K562 (cell line): Measurements from ENCODE around the gene TSHR. TPM values are rescaled to one million over a fixed set of nuclear protein-coding genes. Genes with fewer than 3 reads are reported as not detected.

Experiments used
- ATAC-seq: fragments of 200-7000 bp; cut with Tn5 transposase; 3 replicates; pipeline ENCODE4 v1.9.1; 2020; ENCODE audit warnings: moderate library complexity
- BruUV-seq: library from RNA; stranded (reverse); fragments of 400-500 nt; replicated peaks from 2 replicates; lab custom pipeline; 2021; lab: Mats Ljungman, UMichigan
- CTCF ChIA-PET: fragments of 300-600 bp; formaldehyde crosslinking; extraction: SDS; loops from one replicate; lab custom pipeline; 2021; ENCODE audit warnings: low intra/inter-chr PET ratio; lab: Yijun Ruan, JAX
- POLR2A ChIA-PET: fragments of 300-600, 350-650 bp; sonication (Branson Sonifier 250); formaldehyde crosslinking; extraction: SDS; loops from one replicate; lab custom pipeline; 2021; ENCODE audit warnings: antibody characterized with exemption, inconsistent platforms; lab: Yijun Ruan, JAX
- DNase-seq, 4 experiments: peaks; one replicate each; pipeline versions ENCODE4 v3.0.0 to v3.0.0-alpha.2; 2011 to 2018; ENCODE audit warnings: low spot score in 3 of 4, mixed read lengths in 3 of 4; ENCODE audit errors: extremely low read depth in 1 of 4
- FAIRE-seq: peaks from 2 replicates; lab custom pipeline; 2011; peaks lifted over from hg19 to GRCh38; lab: Jason Lieb, UNC
- H2AFZ ChIP-seq: 2 replicates; pipeline ENCODE4 v1.6.0; 2011; ENCODE audit warnings: low read depth, low read length, control low read depth, inconsistent platforms
- H3K27ac ChIP-seq: fragments of 200-600 bp; 3 replicates; pipeline ENCODE4 v1.8.0; 2011; ENCODE audit warnings: low read depth, mild to moderate bottlenecking, control low read depth, inconsistent platforms, low read length, moderate library complexity, mixed read lengths; ENCODE audit errors: extremely low read depth
- H3K27me3 ChIP-seq, 2 experiments: fragments of 300-600 bp in 1 of 2; 2 replicates in 1 of 2; 3 replicates in 1 of 2; pipeline versions ENCODE4 v1.6.0 to v1.8.0; 2011; ENCODE audit warnings: inconsistent platforms in 2 of 2, low read length in 2 of 2, mild to moderate bottlenecking in 1 of 2, mixed read lengths in 1 of 2, moderate library complexity in 1 of 2; ENCODE audit not compliant: control insufficient read depth in 2 of 2, insufficient read depth in 2 of 2
- H3K36me3 ChIP-seq: fragments of 300-600 bp; 3 replicates; pipeline ENCODE4 v1.8.0; 2011; ENCODE audit warnings: mild to moderate bottlenecking, low read length, inconsistent platforms; ENCODE audit not compliant: control insufficient read depth, insufficient read depth
- H3K4me1 ChIP-seq, 2 experiments: fragments of 200-600 bp in 1 of 2; replicated peaks in 1 of 2; 2 replicates in 1 of 2; 3 replicates in 1 of 2; pipeline versions ENCODE4 v1.5.1 to v1.8.0; 2011; ENCODE audit warnings: inconsistent platforms in 2 of 2, low read length in 2 of 2, mild to moderate bottlenecking in 1 of 2, mixed read lengths in 1 of 2, moderate library complexity in 1 of 2; ENCODE audit not compliant: control insufficient read depth in 2 of 2, insufficient read depth in 2 of 2
- H3K4me2 ChIP-seq: 2 replicates; pipeline ENCODE4 v1.6.1; 2011; ENCODE audit warnings: low read length, control low read depth, inconsistent platforms, mixed read lengths; ENCODE audit not compliant: insufficient read depth
- H3K4me3 ChIP-seq: fragments of 200-600 bp; sonication (generic), shearing (Covaris generic); 2 replicates; pipeline ENCODE4 v1.5.1; 2016; ENCODE audit warnings: control low read depth, inconsistent platforms
- H3K79me2 ChIP-seq: fragments of 200-600 bp; 3 replicates; pipeline ENCODE4 v1.8.0; 2011; ENCODE audit warnings: low read length, inconsistent platforms; ENCODE audit not compliant: control insufficient read depth, insufficient read depth
- H3K9ac ChIP-seq, 2 experiments: 2 replicates each; pipeline versions ENCODE4 v1.6.0 to v1.6.1; 2011; ENCODE audit warnings: low read depth in 2 of 2, low read length in 2 of 2, control low read depth in 1 of 2, inconsistent platforms in 1 of 2, mild to moderate bottlenecking in 1 of 2, mixed read lengths in 1 of 2; ENCODE audit not compliant: insufficient read depth in 1 of 2
- H3K9me1 ChIP-seq: one replicate; pipeline ENCODE4 v1.6.0; 2011; ENCODE audit warnings: inconsistent platforms, mild to moderate bottlenecking, low read length, moderate library complexity; ENCODE audit not compliant: control insufficient read depth, insufficient read depth
- H3K9me3 ChIP-seq: replicated peaks from 2 replicates; pipeline ENCODE4 v1.5.1; 2011; ENCODE audit warnings: low read depth, low read length, inconsistent platforms; ENCODE audit not compliant: control insufficient read depth, insufficient read depth
- H4K20me1 ChIP-seq: replicated peaks from 2 replicates; pipeline ENCODE4 v1.6.1; 2011; ENCODE audit warnings: low read length, inconsistent platforms, mixed read lengths; ENCODE audit not compliant: control insufficient read depth, insufficient read depth
- C11orf30 ChIP-seq: fragments of 450-650 bp; IDR thresholded peaks from 2 replicates; pipeline ENCODE4 v1.6.1; 2016; ENCODE audit warnings: low read depth, mild to moderate bottlenecking
- CEBPB ChIP-seq: fragments of 450-650 bp; IDR thresholded peaks from 2 replicates; pipeline ENCODE4 v1.6.1; 2016; ENCODE audit warnings: missing genetic modification characterization, missing compliant biosample characterization
- CEBPG ChIP-seq, 3 experiments: fragments of 200-800 bp in 1 of 3; sonication (Bioruptor generic) in 1 of 3; sonication (generic) in 1 of 3; formaldehyde crosslinking in 1 of 3; IDR thresholded peaks in 2 of 3; conservative IDR thresholded peaks in 1 of 3; 2 replicates each; pipeline versions ENCODE4 v1.6.1 to v1.8.0; 2016 to 2022; ENCODE audit warnings: missing compliant biosample characterization in 2 of 3, missing genetic modification characterization in 2 of 3, mild to moderate bottlenecking in 1 of 3, missing genetic modification reagents in 1 of 3
- DIDO1 ChIP-seq: fragments of 450-650 bp; IDR thresholded peaks from 2 replicates; pipeline ENCODE4 v1.6.1; 2016; ENCODE audit warnings: low read depth, missing biosample characterization, missing genetic modification characterization
- MAFG ChIP-seq: fragments of 450-650 bp; conservative IDR thresholded peaks from 2 replicates; pipeline ENCODE4 v1.6.1; 2016; ENCODE audit warnings: missing genetic modification characterization, missing compliant biosample characterization
- PPARD ChIP-seq: fragments of 250-450 bp; sonication (Bioruptor Pico); IDR thresholded peaks from 2 replicates; pipeline ENCODE4 v1.8.0; 2022; ENCODE audit warnings: inconsistent platforms, mild to moderate bottlenecking, moderate library complexity
- ZNF316 ChIP-seq: fragments of 450-650 bp; IDR thresholded peaks from 2 replicates; pipeline ENCODE4 v1.6.1; 2016
- ZNF668 ChIP-seq: fragments of 250-450 bp; sonication (Bioruptor Pico); IDR thresholded peaks from 2 replicates; pipeline ENCODE4 v1.8.0; 2022; ENCODE audit warnings: mild to moderate bottlenecking, inconsistent platforms
- WGBS: fragments of 100-300 bp; shearing (Covaris generic); methylation state at CpG from one replicate; pipeline ENCODE4 v1.1.6; 2016; ENCODE audit warnings: low coverage, mixed read lengths; ENCODE audit not compliant: insufficient coverage; ENCODE audit errors: missing lambda C conversion rate; 5-methylcytosine and 5-hydroxymethylcytosine counted together
- in situ Hi-C: fragments of 300-500 bp; cut with MboI; formaldehyde crosslinking; loops from 4 replicates; pipeline ENCODE4 v1.15.0; 2018; ENCODE audit warnings: inconsistent platforms, mixed read lengths
- intact Hi-C: fragments of 100-400 bp; cut with micrococcal nuclease; formaldehyde crosslinking; loops from 2 replicates; pipeline ENCODE4 v1.14.2; 2022
- polyA plus RNA-seq, 8 experiments: library from polyadenylated mRNA; depleted of rRNA in 4 of 8; stranded (reverse) in 5 of 8; unstranded in 3 of 8; fragments of >200 nt; fragmentation: Nextera tagmentation in 2 of 8; fragmentation: Illumina TruSeq in 1 of 8; extraction: Ambion mirVana in 2 of 8; extraction: Trizol in 1 of 8; gene quantifications; 2 replicates each; pipeline versions ENCODE4 v1.2.1 to v1.2.3, GENCODE V29; 2011 to 2014; ENCODE audit warnings: inconsistent platforms in 1 of 8, missing spikeins in 1 of 8
- total RNA-seq, 7 experiments: library from RNA; depleted of rRNA in 6 of 7; stranded (reverse); fragments of >200 nt in 6 of 7; fragmentation: Illumina TruSeq in 2 of 7; extraction: Trizol in 2 of 7; gene quantifications; 2 replicates each; pipeline versions ENCODE4 v1.2.1 to v1.2.3, GENCODE V29; 2011 to 2021; ENCODE audit warnings: low replicate concordance in 1 of 7
- TF ChIP-seq, protein P1 (sequence below): fragments of 450-650 bp; formaldehyde crosslinking; IDR thresholded peaks from 2 replicates; pipeline ENCODE4 v1.4.0; 2020; ENCODE audit warnings: mild to moderate bottlenecking, mixed read lengths

The TSHR gene
- total and polyA plus RNA-seq, 9 of the 15 experiments (the other 6 are each of a cell fraction or from before 2014, with no cell fraction given): 0.01 to 0.10 TPM; not detected in 7

GRCh38 chr14:81127785-81128184 is 172.4 kb downstream of the TSHR start:
- FAIRE-seq: no peak
- no peaks in the 10 kb centered on the region for H3K36me3 ChIP-seq
- H3K4me1 ChIP-seq: no peaks in the 10 kb centered on the region
- H3K79me2 ChIP-seq: no peaks in the 10 kb centered on the region
- H3K4me3 ChIP-seq: no peak overlapping the region
- DNase-seq: no peak
- no peak overlapping the region for H3K4me2 ChIP-seq
- intact Hi-C loops (no loop called here), in situ Hi-C loops (no loop called here)
- ATAC-seq: no peak
- TF ChIP-seq ZNF668 (no peak), PPARD (CRISPR knock-in tag) (no peak), MAFG (tag) (peak; percentile 26; the same call in 1 of the 2 replicates), C11orf30 (peak; percentile 42; the same call in 1 of the 2 replicates), DIDO1 (no peak), ZNF316 (peak; percentile 58), CEBPB (tag) (peak; percentile 71), CEBPG (CRISPR knock-in tag; IDR thresholded peaks at IDR 0.05) (no peak), CEBPG (tag; conservative IDR thresholded peaks at IDR 0.05 in 1 of 2, IDR thresholded peaks at IDR 0.05 in 1 of 2) (peak; percentile 59 to 66)
- TF ChIP-seq, protein P1, sequence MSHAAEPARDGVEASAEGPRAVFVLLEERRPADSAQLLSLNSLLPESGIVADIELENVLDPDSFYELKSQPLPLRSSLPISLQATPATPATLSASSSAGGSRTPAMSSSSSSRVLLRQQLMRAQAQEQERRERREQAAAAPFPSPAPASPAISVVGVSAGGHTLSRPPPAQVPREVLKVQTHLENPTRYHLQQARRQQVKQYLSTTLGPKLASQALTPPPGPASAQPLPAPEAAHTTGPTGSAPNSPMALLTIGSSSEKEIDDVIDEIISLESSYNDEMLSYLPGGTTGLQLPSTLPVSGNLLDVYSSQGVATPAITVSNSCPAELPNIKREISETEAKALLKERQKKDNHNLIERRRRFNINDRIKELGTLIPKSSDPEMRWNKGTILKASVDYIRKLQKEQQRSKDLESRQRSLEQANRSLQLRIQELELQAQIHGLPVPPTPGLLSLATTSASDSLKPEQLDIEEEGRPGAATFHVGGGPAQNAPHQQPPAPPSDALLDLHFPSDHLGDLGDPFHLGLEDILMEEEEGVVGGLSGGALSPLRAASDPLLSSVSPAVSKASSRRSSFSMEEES (CRISPR knock-in tag): no peak
- H3K9me3 ChIP-seq: peaks cover 3% of the 10 kb centered on the region; the same call in 1 of the 2 replicates
- no peak overlapping the region for H2AFZ ChIP-seq
- WGBS: 5% methylated on average over 5 of the region's 5 CpGs
- H3K9ac ChIP-seq: no peak overlapping the region
- BruUV-seq: no TSS peak
- ChIA-PET CTCF (no interaction called here), POLR2A (no interaction called here)
- no peaks in the 10 kb centered on the region for H4K20me1 ChIP-seq
- H3K27ac ChIP-seq: no peak overlapping the region
- no peaks in the 10 kb centered on the region for H3K9me1 ChIP-seq
- no peaks in the 10 kb centered on the region for H3K27me3 ChIP-seq
